NCI-H2227 (cell line): ENCODE measurements around the gene PCNT.
A peak's percentile ranks its signal among the peaks of the same experiment; 100 is the strongest.

Experiments
- DNase-seq: peaks from one replicate; lab custom pipeline; 2025; ENCODE audit not compliant: unreplicated experiment; lab: John Stamatoyannopoulos, UW

The PCNT gene

DNA sequence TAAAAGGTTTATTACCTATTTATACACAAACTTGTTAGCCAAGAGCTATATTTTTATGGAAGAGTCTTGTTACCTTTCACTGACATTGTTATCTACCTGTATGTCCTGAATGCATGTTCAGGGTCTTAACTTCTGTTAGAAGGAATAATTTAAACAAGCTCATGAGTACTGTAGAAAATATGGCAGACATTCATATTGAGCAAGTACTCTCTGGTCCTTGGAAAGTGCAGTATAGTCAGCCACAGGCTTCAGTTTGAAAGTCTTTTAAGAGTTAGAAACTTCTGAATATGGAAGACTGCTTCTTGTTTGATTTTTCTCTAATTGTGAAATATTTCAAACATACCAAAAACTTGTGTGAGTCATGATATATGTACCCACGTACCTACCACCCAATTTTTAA, 151.3 kb downstream of the PCNT start:
- no peak for DNase-seq

- no peak for DNase-seq
These were observed 153.8 kb downstream of the PCNT start for GRCh38 chr21:46477765-46478164.

DNA sequence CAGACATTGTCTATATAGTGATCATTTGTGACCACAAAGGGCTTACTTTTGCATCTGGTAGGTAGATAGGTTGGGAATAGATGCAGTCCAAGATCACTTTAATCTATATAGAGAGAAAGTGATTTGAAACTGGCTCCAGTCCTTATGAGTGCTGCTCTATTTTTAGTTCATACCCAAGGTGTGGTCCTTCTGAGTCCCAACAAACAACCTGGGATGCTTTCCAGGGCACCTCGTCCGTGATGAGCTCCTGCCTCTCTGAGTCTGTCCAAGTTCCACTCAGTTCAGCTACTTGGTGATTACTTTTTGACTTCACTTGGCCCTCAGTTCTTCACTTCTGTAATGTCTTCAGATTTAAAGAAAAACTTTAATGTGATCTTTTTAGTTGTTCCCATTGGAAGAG, 155.0 kb downstream of the PCNT start:
- no peak for DNase-seq

DNA sequence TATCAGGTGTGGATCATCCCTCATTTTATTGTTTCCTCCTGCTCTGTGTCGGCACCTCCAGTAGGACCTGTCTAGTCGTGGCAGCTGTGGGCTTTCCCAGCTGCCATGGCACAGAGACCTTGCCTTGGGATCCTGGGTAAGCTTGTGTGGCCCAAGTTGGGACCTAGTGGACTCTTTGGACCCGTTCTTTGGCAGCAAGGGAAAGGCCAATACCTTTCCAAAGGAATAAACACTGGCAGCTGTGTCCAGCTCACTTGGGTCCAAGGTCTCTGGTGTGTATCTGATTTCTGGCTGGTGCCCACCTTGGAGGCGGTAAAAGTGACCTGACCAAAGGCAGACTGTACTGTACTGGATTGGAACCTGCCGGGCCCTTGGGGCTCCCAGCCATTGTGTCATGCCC, 156.5 kb downstream of the PCNT start:
- DNase-seq = no peak

DNA sequence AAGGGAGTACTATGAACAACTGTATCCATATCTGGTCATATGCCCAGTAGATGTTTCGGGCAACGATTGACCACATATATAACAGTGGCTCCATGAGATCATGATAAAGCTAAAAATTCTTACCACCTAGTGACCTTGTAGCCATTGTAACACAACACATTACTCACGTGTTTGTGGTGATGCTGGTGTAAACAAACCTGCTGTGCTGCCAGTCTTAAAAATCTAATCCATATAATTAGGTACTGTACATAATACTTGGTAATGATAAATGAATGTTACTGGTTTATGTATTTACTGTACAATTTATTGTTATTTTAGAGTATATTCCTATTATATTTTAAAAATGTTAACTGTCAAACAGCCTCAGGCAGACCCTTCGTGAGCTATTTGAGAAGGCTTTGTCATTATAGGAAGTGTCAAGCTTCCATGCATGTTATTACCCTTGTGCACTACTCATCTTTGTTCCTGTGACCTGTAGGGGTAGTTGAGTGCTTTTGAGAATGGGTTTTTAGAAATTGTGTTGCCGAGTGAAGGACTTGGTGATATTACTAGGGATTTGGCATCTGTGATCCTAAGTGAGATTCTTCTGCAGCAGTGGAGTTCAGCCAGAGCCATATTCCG, 158.4 kb downstream of the PCNT start:
- DNase-seq = peak; percentile 14

DNA sequence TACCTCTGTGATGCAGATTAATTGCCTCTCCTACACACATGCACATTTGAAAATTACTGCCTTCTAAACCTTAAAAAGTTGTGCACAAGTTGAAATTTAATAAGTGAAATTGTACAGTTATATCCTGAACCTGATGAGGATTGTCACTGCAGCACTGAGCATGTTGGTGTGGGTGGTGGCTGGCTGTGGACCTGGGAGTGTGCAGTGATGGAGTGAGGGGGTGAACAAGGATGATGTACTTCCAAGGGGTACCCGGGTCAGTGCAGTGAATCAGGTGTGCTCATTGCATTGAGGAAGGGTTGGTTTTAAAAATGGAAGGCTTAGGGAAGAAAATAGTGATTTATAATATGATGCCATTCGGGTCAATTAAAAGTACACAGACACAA, 158.9 kb downstream of the PCNT start:
- no peak for DNase-seq

DNA sequence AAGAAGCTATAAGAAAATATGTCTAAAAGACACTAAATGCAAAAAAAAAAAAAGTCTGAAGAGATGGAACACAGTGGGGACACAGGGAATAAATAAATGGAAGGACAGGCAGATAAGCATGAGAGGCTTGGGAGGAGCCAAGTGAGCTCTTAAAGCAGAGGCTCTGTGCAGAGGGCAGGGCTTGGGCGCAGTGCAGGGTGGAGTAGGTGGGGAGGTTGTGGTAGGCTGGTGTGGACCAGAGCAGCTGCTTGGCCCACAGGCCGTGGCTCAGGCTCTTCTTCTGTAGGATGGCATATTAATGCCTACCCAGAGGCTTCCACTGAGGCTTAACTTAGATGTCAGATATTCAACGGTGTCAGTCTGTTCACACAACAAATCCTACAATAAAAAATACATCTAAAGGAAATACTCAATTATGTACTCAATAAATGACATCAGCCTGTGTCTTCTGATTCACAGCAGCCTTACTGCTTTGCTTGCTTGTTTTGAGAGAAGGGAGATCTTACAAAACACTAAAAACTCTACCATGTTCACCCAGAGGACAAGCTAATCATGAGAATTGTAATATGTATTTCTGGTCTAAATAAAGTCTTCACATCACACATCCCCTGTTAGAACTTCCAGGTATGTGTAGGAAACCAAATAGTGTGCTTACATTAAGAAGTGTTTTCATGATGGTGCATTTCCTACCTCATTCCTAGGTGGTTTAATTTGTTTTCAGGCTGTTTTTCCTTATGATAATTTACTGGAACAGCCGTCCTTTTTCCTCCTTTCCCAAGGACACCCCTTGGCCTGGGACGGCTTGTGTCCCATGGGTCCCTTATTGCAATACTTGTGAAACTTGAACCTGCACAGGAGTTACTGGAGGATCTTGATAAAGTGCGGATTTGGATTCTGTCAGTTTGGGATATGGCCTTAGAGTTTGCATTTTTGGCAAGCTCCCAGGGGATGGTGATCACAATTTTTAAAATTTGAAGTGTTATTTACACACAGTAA, 159.6 kb downstream of the PCNT start:
- no peak for DNase-seq

DNA sequence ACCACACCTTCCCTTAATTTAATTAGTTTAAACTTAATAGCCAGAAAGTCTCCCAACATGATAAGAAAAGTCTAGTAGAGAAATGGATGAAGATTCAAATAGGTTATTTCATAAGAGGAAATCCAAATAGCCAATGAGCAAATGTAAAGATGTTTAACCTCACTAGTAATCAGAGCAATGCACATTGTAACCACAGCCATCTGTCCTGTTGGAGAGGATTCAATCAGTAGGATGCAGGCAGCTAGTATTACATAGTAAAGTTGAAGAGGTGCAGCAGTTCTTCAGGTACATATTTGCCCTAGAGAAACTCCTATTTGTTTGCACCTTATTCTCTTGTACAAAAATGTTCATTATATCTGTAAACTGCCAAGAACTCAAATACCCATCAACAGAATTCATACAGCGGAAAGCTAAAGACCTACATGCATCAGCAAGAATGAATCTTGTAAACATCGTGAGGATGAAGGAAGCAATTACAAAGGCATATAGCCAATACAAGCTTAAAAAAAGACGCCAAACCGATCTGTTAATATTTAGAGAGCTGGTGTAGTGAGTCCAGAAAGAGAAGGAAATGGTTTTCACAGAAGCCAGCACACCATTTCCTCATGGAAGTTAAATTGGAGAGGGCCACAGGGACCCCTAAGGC, 162.6 kb downstream of the PCNT start:
- no peak for DNase-seq

DNA sequence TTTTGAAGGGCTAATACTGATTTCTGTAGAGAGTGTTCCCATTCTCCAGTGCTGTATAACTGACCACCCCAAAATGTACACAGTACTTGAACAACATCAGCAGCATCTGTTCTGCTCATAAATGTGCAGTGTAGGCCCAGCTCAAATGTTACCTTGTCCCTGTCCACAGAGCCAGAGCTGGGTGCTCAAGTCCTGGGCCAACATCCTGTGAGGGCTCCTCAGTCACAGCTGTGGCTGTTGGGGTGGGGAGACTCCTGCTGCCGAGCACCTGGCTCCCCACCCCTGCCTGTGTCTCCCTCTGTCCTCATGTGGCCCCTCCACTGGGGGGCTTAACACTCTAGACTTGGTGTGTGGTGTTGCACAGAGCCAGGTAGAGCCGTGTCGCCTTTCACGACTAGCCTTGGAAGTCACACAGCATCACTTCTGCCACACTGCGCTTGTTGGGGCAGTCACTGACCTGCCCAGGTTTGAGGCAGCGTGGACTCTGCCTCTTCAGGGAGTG, 165.3 kb downstream of the PCNT start:
- DNase-seq = no peak

- no peak for DNase-seq
These were observed 165.8 kb downstream of the PCNT start for GRCh38 chr21:46489800-46490199.

GRCh38 chr21:46491553-46491952, 167.6 kb downstream of the PCNT start:
- no peak for DNase-seq

GRCh38 chr21:46492851-46493250, 168.9 kb downstream of the PCNT start:
- no peak for DNase-seq

- DNase-seq = no peak
These were observed 169.9 kb downstream of the PCNT start for GRCh38 chr21:46493828-46494227.
